CD14-positive monocyte (primary cell): Measurements from ENCODE around the gene ATP5F1B. TPM values are rescaled to one million over a fixed set of nuclear protein-coding genes. Genes with fewer than 3 reads are reported as not detected.

Experiments used
- DNase-seq, 3 donors: peaks; one replicate each; pipeline ENCODE4 v3.0.0-alpha.2; 2011 to 2022
- H2AFZ ChIP-seq: 2 replicates; pipeline ENCODE4 v1.6.0; 2012; ENCODE audit warnings: mild to moderate bottlenecking, low read depth, low read length, inconsistent platforms; ENCODE audit not compliant: insufficient read depth, poor library complexity, severe bottlenecking
- H3K27ac ChIP-seq, 2 donors: 1 replicate in 1 of 2; 2 replicates in 1 of 2; pipeline ENCODE4 v1.5.1; 2012 to 2013; ENCODE audit warnings: low read length in 2 of 2, control low read depth in 1 of 2, inconsistent platforms in 1 of 2, low read depth in 1 of 2, mild to moderate bottlenecking in 1 of 2
- H3K27me3 ChIP-seq, 2 donors: one replicate each; pipeline versions ENCODE4 v1.6.0 to v1.6.1; 2011 to 2013; ENCODE audit warnings: low read length in 2 of 2; ENCODE audit not compliant: control insufficient read depth in 2 of 2, insufficient read depth in 2 of 2
- H3K36me3 ChIP-seq, 2 donors: replicated peaks in 1 of 2; 1 replicate in 1 of 2; 2 replicates in 1 of 2; pipeline versions ENCODE4 v1.5.1 to v1.6.1; 2012 to 2013; ENCODE audit warnings: low read length in 2 of 2, control low read depth in 1 of 2, inconsistent platforms in 1 of 2, mild to moderate bottlenecking in 1 of 2; ENCODE audit not compliant: insufficient read depth in 2 of 2, control insufficient read depth in 1 of 2
- H3K4me1 ChIP-seq, 2 donors: 1 replicate in 1 of 2; 2 replicates in 1 of 2; pipeline versions ENCODE4 v1.5.1 to v1.6.1; 2012 to 2013; ENCODE audit warnings: low read length in 2 of 2, control low read depth in 1 of 2, inconsistent platforms in 1 of 2, mild to moderate bottlenecking in 1 of 2, moderate library complexity in 1 of 2; ENCODE audit not compliant: insufficient read depth in 2 of 2, control insufficient read depth in 1 of 2
- H3K4me2 ChIP-seq: replicated peaks from 2 replicates; pipeline ENCODE3; 2012; ENCODE audit warnings: low read length, moderate library complexity, mild to moderate bottlenecking; ENCODE audit not compliant: poor library complexity, severe bottlenecking; ENCODE audit errors: extremely low read depth
- H3K4me3 ChIP-seq, 3 experiments: fragments of 200-600 bp in 1 of 3; sonication (generic) in 1 of 3; replicated peaks in 1 of 3; 1 replicate in 2 of 3; 2 replicates in 1 of 3; pipeline ENCODE4 v1.5.1; 2011 to 2013; ENCODE audit warnings: low read length in 3 of 3, mild to moderate bottlenecking in 3 of 3, control low read depth in 2 of 3, low read depth in 2 of 3, inconsistent platforms in 1 of 3, moderate library complexity in 1 of 3
- H3K79me2 ChIP-seq: 2 replicates; pipeline ENCODE4 v1.6.0; 2012; ENCODE audit warnings: mild to moderate bottlenecking, control low read depth, inconsistent platforms, low read length, moderate library complexity; ENCODE audit not compliant: insufficient read depth
- H3K9ac ChIP-seq: 2 replicates; pipeline ENCODE4 v1.6.0; 2017; ENCODE audit warnings: low read length, mild to moderate bottlenecking; ENCODE audit not compliant: insufficient read depth, poor library complexity, severe bottlenecking
- H3K9me3 ChIP-seq, 2 donors: replicated peaks in 1 of 2; 1 replicate in 1 of 2; 2 replicates in 1 of 2; pipeline versions ENCODE4 v1.5.1 to v1.6.1; 2012 to 2013; ENCODE audit warnings: low read length in 2 of 2, control low read depth in 1 of 2; ENCODE audit not compliant: control insufficient read depth in 1 of 2, insufficient read depth in 1 of 2
- H4K20me1 ChIP-seq: 2 replicates; pipeline ENCODE4 v1.6.0; 2012; ENCODE audit warnings: mild to moderate bottlenecking, low read length, control low read depth, moderate library complexity; ENCODE audit not compliant: insufficient read depth
- H3K27ac Mint-ChIP-seq, 7 donors: one replicate each; pipeline ENCODE4 v1.8.0; 2020; ENCODE audit warnings: mild to moderate bottlenecking in 7 of 7, mixed read lengths in 7 of 7, moderate library complexity in 6 of 7, inconsistent platforms in 2 of 7
- H3K27me3 Mint-ChIP-seq, 3 donors: one replicate each; pipeline ENCODE4 v1.8.0; 2021 to 2022; ENCODE audit warnings: low read depth in 3 of 3, mild to moderate bottlenecking in 3 of 3, mixed read lengths in 3 of 3, moderate library complexity in 3 of 3, inconsistent platforms in 1 of 3
- H3K36me3 Mint-ChIP-seq, 2 donors: one replicate each; pipeline ENCODE4 v1.8.0; 2020; ENCODE audit warnings: mixed read lengths in 2 of 2, inconsistent platforms in 1 of 2, mild to moderate bottlenecking in 1 of 2
- H3K4me1 Mint-ChIP-seq: one replicate; pipeline ENCODE4 v1.8.0; 2020; ENCODE audit warnings: mild to moderate bottlenecking, mixed read lengths
- H3K4me3 Mint-ChIP-seq, 2 donors: one replicate each; pipeline ENCODE4 v1.8.0; 2020; ENCODE audit warnings: mild to moderate bottlenecking in 2 of 2, mixed read lengths in 2 of 2, moderate library complexity in 1 of 2
- H3K9me3 Mint-ChIP-seq, 7 donors: one replicate each; pipeline ENCODE4 v1.8.0; 2020 to 2022; ENCODE audit warnings: mixed read lengths in 7 of 7, mild to moderate bottlenecking in 6 of 7, moderate library complexity in 6 of 7, inconsistent platforms in 2 of 7
- CTCF ChIP-seq: fragments of 200-600 bp; IDR thresholded peaks from one replicate; pipeline ENCODE4 v1.8.0; 2022; ENCODE audit warnings: antibody characterized with exemption, mild to moderate bottlenecking
- WGBS: methylation state at CpG from one replicate; pipeline ENCODE4 v1.1.5; 2013; ENCODE audit warnings: missing lambda C conversion rate; ENCODE audit not compliant: insufficient coverage; 5-methylcytosine and 5-hydroxymethylcytosine counted together
- intact Hi-C, 2 donors: fragments of 100-400 bp; cut with micrococcal nuclease; formaldehyde crosslinking; loops; one replicate each; pipeline versions ENCODE4 v1.15.0 to v1.15.1; 2023
- polyA plus RNA-seq, 3 donors: library from polyadenylated mRNA; depleted of rRNA in 1 of 3; unstranded in 2 of 3; stranded (reverse) in 1 of 3; fragments of 300-500 nt in 2 of 3; fragments of >200 nt in 1 of 3; fragmentation: Illumina TruSeq in 2 of 3; gene quantifications; 1 replicate in 2 of 3; 2 replicates in 1 of 3; pipeline ENCODE4 v1.2.3, GENCODE V29; 2012 to 2021

Gene ATP5F1B
- polyA plus RNA-seq, 3 donors, result 554 to 1,093 (median 1,038) TPM

- peak overlapping the region in 3 of 7 donors; percentile 12 to 64 (median 28) for H3K27ac Mint-ChIP-seq
- WGBS, result 100% methylated on average over 1 of the region's 3 CpGs
- peaks cover 90 to 93% of the 10 kb centered on the region in 2 donors for H3K36me3 Mint-ChIP-seq
These were observed 29.5 kb downstream of the ATP5F1B start for GRCh38 chr12:56616244-56616643.

DNA sequence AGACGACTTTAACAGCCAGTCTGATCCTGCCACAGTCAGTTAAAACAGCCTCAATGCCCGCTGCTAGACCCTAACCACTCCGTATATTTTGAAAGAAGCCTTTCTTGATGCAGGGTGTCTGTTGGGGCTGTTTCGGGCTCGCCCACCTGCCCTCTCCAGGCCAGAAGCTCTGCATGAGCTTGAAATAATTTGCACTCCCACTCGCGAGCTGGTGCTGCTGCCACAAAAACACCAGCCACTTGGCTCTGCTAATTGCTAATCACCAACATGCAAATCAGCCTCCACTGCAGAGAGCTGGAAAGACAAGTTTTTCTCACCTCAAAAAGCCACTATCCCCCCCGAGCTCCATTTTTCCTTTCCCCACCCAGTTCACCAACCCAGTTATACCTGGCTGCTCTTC is 31.2 kb downstream of the ATP5F1B start:
- Histone ChIP-seq H3K4me1 (no peaks in the 10 kb centered on the region), H3K4me2 (no peak overlapping the region), H3K36me3 (peaks cover 92 to 100% of the 10 kb centered on the region in 2 donors), H2AFZ (no peak overlapping the region), H3K27me3 (no peaks in the 10 kb centered on the region), H3K9ac (no peak overlapping the region), H3K79me2 (peaks cover 44% of the 10 kb centered on the region), H3K9me3 (no peaks in the 10 kb centered on the region), H3K27ac (no peak overlapping the region), H4K20me1 (peaks cover 97% of the 10 kb centered on the region), H3K4me3 (no peak overlapping the region)
- Mint-ChIP-seq H3K4me1 (no peaks in the 10 kb centered on the region), H3K4me3 (no peak overlapping the region), H3K27me3 (peaks cover 0 to 2% (median 2%) of the 10 kb centered on the region in 3 donors), H3K9me3 (no peaks in the 10 kb centered on the region), H3K27ac (peak overlapping the region in 1 of 7 donors; percentile 24), H3K36me3 (peaks cover 91 to 94% of the 10 kb centered on the region in 2 donors)
- 88% methylated on average over 5 of the region's 8 CpGs for WGBS
- intact Hi-C loops, result no loop called here
- no peak for TF ChIP-seq CTCF
- DNase-seq, result no peak

More at GRCh38 chr12:56616244-56616643, 29.5 kb downstream of the ATP5F1B start:
- Histone ChIP-seq H3K4me1 (no peaks in the 10 kb centered on the region), H4K20me1 (peaks cover 99% of the 10 kb centered on the region), H3K4me2 (no peak overlapping the region), H3K9me3 (no peaks in the 10 kb centered on the region), H3K4me3 (no peak overlapping the region), H3K9ac (no peak overlapping the region), H3K79me2 (peaks cover 60% of the 10 kb centered on the region), H3K27me3 (no peaks in the 10 kb centered on the region), H3K36me3 (peaks cover 88 to 100% of the 10 kb centered on the region in 2 donors), H3K27ac (no peak overlapping the region), H2AFZ (no peak overlapping the region)
- no peak overlapping the region for H3K4me3 Mint-ChIP-seq
- no peaks in the 10 kb centered on the region for H3K9me3 Mint-ChIP-seq
- intact Hi-C loops, result no loop called here
- DNase-seq, result no peak
- no peaks in the 10 kb centered on the region for H3K4me1 Mint-ChIP-seq
- no peak for TF ChIP-seq CTCF
- peaks cover 0 to 2% (median 2%) of the 10 kb centered on the region in 3 donors for H3K27me3 Mint-ChIP-seq
